Mucosa of descending colon (tissue), 3 donors: ENCODE measurements around the gene UNC13A. TPM values are rescaled to one million over a fixed set of nuclear protein-coding genes. Genes with fewer than 3 reads are reported as not detected.

Experiments
- ATAC-seq: fragments of 200-7000 bp; cut with Tn5 transposase; one replicate; pipeline ENCODE4 v1.9.1; 2020; ENCODE audit warnings: mild to moderate bottlenecking, moderate library complexity
- DNase-seq, 3 donors: peaks; one replicate each; pipeline ENCODE4 v3.0.0-alpha.2; 2020
- H3K36me3 ChIP-seq: fragments of 200-600 bp; one replicate; pipeline ENCODE4 v1.8.0; 2021; ENCODE audit warnings: low read depth, mild to moderate bottlenecking
- H3K4me1 ChIP-seq: fragments of 200-600 bp; one replicate; pipeline ENCODE4 v1.8.0; 2021; ENCODE audit warnings: low read depth, mild to moderate bottlenecking
- H3K4me3 ChIP-seq: fragments of 200-600 bp; one replicate; pipeline ENCODE4 v1.8.0; 2021; ENCODE audit warnings: mild to moderate bottlenecking
- H3K9me3 ChIP-seq: fragments of 200-600 bp; one replicate; pipeline ENCODE4 v1.8.0; 2021; ENCODE audit warnings: mild to moderate bottlenecking
- intact Hi-C, 2 donors: fragments of 100-400 bp; cut with DNase I in 1 of 2; cut with micrococcal nuclease in 1 of 2; formaldehyde crosslinking; loops; one replicate each; pipeline versions ENCODE4 v1.11.0 to v1.11.1; 2022; cut with DNase I, micrococcal nuclease
- total RNA-seq, 3 donors: library from RNA; stranded (reverse); fragmentation: NEBNext Ultra II Directional in 2 of 3; extraction: Animal tissue kit (Norgen Biotek cat#: 25700) in 2 of 3; gene quantifications; one replicate each; pipeline versions ENCODE4 v1.2.1 to v1.2.4, GENCODE V29; 2021 to 2023
- TF ChIP-seq, protein P1 (sequence below): fragments of 200-600 bp; IDR thresholded peaks from one replicate; pipeline ENCODE4 v1.8.0; 2022; ENCODE audit warnings: antibody characterized with exemption, mild to moderate bottlenecking
- donor health status: DM: no; HTN: no; CAD: no; lungs with moderate emphysema.
- donor health status: DM: no; HTN: no; CAD: no.
- donor health status: DM: no; HTN: yes; CAD: no.

Gene UNC13A
- total RNA-seq, 3 donors from 2014 or later = 0.53 to 0.85 (median 0.72) TPM

DNA sequence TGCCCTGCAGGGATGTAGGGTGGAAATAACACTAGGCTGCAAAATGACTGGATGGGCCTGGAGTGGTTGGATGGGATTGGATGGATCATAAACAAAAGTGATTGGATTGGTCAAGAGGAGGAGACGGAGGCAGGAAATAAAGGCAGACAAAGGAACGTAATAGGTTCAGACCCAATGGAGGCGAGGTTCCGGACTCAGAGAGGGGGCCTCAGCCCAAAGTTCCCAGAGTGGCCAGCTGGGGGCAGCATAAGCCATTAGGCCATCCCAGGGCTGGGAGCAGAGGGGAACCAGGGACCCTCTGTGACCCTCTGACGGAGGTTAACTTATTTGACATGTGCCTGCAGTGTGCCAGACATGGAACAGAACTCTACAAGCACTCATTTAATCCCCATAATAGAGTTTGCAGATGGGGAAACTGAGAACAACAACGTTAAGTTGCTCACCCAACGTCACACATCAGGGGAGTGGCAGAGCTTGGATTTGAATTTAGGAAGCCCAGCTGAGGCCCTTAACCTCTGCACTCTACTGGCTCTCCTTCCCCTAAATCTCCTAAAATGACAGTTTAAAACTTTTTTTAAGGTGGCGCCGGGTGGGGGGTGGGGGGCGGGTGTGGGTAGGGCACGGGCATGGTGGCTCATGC is 15.8 kb upstream of the UNC13A start:
- intact Hi-C loops = loop anchor here (10.0 kb wide), 1 partner anchor 151 kb away; the partner anchor contains the start of gene RPL18A (in 2 of the 2)
- TF ChIP-seq, protein P1, sequence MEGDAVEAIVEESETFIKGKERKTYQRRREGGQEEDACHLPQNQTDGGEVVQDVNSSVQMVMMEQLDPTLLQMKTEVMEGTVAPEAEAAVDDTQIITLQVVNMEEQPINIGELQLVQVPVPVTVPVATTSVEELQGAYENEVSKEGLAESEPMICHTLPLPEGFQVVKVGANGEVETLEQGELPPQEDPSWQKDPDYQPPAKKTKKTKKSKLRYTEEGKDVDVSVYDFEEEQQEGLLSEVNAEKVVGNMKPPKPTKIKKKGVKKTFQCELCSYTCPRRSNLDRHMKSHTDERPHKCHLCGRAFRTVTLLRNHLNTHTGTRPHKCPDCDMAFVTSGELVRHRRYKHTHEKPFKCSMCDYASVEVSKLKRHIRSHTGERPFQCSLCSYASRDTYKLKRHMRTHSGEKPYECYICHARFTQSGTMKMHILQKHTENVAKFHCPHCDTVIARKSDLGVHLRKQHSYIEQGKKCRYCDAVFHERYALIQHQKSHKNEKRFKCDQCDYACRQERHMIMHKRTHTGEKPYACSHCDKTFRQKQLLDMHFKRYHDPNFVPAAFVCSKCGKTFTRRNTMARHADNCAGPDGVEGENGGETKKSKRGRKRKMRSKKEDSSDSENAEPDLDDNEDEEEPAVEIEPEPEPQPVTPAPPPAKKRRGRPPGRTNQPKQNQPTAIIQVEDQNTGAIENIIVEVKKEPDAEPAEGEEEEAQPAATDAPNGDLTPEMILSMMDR = peak; percentile 80
- no peaks in the 10 kb centered on the region for H3K4me1 ChIP-seq
- DNase-seq (peak in 2 of 3 donors; percentile 73 to 81), ATAC-seq (peak; percentile 88)
- no peaks in the 10 kb centered on the region for H3K36me3 ChIP-seq
- H3K4me3 ChIP-seq = no peak overlapping the region
- H3K9me3 ChIP-seq = no peaks in the 10 kb centered on the region

DNA sequence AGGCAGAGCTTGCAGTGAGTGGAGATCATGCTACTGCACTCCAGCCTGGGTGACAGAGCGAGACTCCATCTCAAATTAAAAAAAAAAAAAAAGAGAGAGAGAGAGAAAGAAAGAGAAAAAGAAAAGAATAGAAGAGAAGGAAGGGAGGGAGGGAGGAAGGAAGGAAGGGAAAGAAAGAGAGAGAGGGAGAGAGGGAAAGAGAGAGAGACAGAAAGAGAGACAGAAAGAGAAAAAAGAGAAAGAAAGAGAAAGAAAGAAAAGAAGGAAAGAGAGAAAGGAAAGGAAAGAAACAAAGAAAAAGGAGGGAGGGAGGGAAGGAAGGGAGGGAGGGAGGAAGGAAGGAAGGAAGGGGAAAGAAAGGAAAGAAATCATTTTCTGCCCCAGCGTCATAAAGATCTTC is 7.0 kb upstream of the UNC13A start:
- no peaks in the 10 kb centered on the region for H3K36me3 ChIP-seq

DNA sequence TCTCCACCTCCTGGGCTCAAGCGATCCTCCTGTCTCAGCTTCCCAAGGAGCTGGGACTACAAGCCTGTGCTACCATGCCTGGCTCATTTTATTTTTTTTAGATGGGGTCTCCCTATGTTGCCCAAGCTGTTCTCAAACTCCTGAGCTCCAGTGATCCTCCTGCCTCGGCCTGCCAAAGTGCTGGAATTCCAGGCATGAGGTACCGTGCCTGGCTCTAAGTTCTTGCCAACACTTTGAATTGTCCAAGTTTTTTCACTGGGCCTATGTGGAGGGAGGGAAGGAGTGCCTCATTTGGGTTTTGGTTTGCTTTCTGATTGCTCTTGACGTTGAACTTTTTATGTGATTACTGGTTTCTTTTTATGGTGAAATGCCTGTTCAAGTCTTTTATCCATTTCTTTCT is 4.4 kb upstream of the UNC13A start:
- ATAC-seq = no peak
- Histone ChIP-seq H3K4me1 (no peaks in the 10 kb centered on the region), H3K9me3 (no peaks in the 10 kb centered on the region), H3K4me3 (no peak overlapping the region), H3K36me3 (no peaks in the 10 kb centered on the region)
- TF ChIP-seq, protein P1 = no peak
- no peak for DNase-seq
- intact Hi-C loops = no loop called here

More for the DNA sequence above, 7.0 kb upstream of the UNC13A start:
- intact Hi-C loops = no loop called here
- Histone ChIP-seq H3K4me3 (no peak overlapping the region), H3K9me3 (no peaks in the 10 kb centered on the region), H3K4me1 (no peaks in the 10 kb centered on the region)
- DNase-seq (no peak), ATAC-seq (no peak)
- TF ChIP-seq, protein P1 = no peak

DNA sequence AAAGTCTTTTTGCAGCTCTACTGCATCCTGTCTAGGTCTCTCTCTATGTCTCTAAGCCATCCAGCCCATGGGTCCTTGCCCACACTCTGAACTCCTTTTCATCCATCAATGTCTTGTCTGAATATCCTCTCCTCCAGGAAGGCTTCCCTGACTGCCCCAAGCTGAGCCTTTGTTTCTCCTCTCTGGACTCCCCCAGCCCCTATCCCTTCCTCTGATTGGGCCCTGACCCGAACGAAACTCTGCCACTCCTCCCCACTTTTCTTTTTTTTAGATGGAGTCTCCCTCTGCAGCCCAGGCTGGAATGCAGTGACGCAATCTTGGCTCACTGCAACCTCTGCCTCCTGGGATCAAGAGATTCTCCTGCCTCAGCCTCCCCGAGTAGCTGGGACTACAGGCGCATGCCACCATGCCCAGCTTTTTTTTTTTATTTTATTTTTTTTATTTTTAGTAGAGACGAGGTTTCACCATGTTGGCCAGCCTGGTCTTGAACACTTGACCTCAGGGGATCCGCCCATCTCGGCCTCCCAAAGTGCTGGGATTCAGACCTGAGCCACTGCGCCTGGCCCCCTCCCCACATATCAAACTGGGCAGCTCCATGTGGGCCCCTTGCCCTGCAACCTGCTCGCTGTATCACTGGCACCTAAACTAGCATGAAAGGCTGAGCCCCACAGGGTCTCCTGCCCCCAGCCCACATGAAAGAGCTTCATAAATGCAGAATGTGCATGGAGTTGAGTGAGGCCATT is 870 bp upstream of the UNC13A start:
- H3K4me1 ChIP-seq = peaks cover 4% of the 10 kb centered on the region
- ATAC-seq (no peak), DNase-seq (no peak)
- H3K36me3 ChIP-seq = no peaks in the 10 kb centered on the region
- TF ChIP-seq, protein P1 = no peak
- intact Hi-C loops = no loop called here
- no peak overlapping the region for H3K4me3 ChIP-seq
- no peaks in the 10 kb centered on the region for H3K9me3 ChIP-seq

DNA sequence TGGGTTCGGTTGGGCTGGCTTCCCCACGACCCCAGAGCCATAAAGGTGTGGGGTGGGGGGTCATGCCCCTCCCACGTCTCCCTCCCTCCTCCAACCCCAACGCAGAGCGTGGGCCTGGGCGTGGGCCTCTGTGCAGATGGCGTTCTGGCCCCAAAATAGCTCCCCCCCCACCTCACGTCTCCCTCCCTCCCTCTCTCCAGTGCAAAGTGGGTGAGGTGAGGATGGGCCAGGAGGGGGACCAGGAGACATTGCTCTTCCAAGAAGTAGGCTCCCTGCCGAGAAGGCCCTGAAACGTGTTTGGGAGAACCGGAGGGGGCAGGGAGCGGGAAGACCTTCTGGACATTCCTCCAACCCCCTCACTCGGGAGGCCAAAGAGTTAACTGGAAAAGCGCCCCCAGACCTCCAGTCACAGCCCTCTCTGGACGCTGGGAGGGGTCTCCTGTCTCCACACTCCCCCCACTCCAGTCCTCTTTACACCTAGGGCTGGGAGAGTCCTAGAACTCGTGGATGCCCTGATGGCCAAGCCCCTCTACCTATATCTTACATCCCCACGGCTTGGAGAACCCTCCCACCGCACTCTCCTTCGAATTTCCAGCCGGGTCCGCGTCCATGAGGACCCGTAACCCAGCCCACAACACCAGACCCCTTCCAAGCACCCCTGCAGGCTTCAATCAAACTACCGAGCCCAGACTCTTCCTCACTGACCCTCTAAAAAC is 855 bp downstream of the UNC13A start:
- no peak for ATAC-seq
- intact Hi-C loops = no loop called here

More for the DNA sequence above, 855 bp downstream of the UNC13A start:
- Histone ChIP-seq H3K4me1 (peaks cover 4% of the 10 kb centered on the region), H3K4me3 (no peak overlapping the region), H3K9me3 (no peaks in the 10 kb centered on the region), H3K36me3 (no peaks in the 10 kb centered on the region)
- TF ChIP-seq, protein P1 = no peak
- no peak for DNase-seq
